ENCODE measurements around the gene PRDX1.

Gene PRDX1

GRCh38 chr1:45521413-45522323 is at the start of gene PRDX1:
Gene PRDX1 (minus strand): TSS chr1:45521884. CDS start chr1:45519043, 2,841 bp downstream.
- Histone ChIP-seq H3K4me3 (ENCODE audit: low read length in 2 of 2) (peak within 1 kb of the TSS; percentile 94 to 95), H3K27me3 (ENCODE audit: control insufficient read depth in 2 of 2, insufficient read depth in 2 of 2, low read length in 2 of 2) (no peaks in the 10 kb centered on the region), H3K36me3 (ENCODE audit: control insufficient read depth in 2 of 2, insufficient read depth in 2 of 2, low read length in 2 of 2) (peaks cover 0 to 10% of the 10 kb centered on the region in 2 donors), H3K4me1 (ENCODE audit: control insufficient read depth in 2 of 2, insufficient read depth in 2 of 2, low read length in 2 of 2) (peaks cover 9 to 19% of the 10 kb centered on the region in 2 donors), H3K9ac (ENCODE audit: low read depth in 1 of 2, low read length in 2 of 2) (peak within 1 kb of the TSS; percentile 96 to 97), H3K27ac (ENCODE audit: low read depth in 2 of 2, low read length in 2 of 2) (peak within 1 kb of the TSS; percentile 90 to 92), H3K9me3 (ENCODE audit: control insufficient read depth in 2 of 2, low read length in 2 of 2) (no peaks in the 10 kb centered on the region)

- Histone ChIP-seq H3K4me3 (ENCODE audit: low read length in 2 of 2) (no peak overlapping the region), H3K36me3 (ENCODE audit: control insufficient read depth in 2 of 2, insufficient read depth in 2 of 2, low read length in 2 of 2) (peaks cover 34 to 42% of the 10 kb centered on the region in 2 donors), H3K27ac (ENCODE audit: low read depth in 2 of 2, low read length in 2 of 2) (no peak overlapping the region), H3K27me3 (ENCODE audit: control insufficient read depth in 2 of 2, insufficient read depth in 2 of 2, low read length in 2 of 2) (no peaks in the 10 kb centered on the region), H3K9me3 (ENCODE audit: control insufficient read depth in 2 of 2, low read length in 2 of 2) (no peaks in the 10 kb centered on the region), H3K4me1 (ENCODE audit: control insufficient read depth in 2 of 2, insufficient read depth in 2 of 2, low read length in 2 of 2) (no peaks in the 10 kb centered on the region), H3K9ac (ENCODE audit: low read depth in 1 of 2, low read length in 2 of 2) (no peak overlapping the region)
Observed at GRCh38 chr1:45570631-45571030, 48.9 kb upstream of the PRDX1 start.

- no peak overlapping the region for H3K9ac ChIP-seq (ENCODE audit: low read depth in 1 of 2, low read length in 2 of 2)
- H3K9me3 ChIP-seq (ENCODE audit: control insufficient read depth in 2 of 2, low read length in 2 of 2), result no peaks in the 10 kb centered on the region
- H3K27ac ChIP-seq (ENCODE audit: low read depth in 2 of 2, low read length in 2 of 2), result no peak overlapping the region
- no peak overlapping the region for H3K4me3 ChIP-seq (ENCODE audit: low read length in 2 of 2)
- no peaks in the 10 kb centered on the region for H3K27me3 ChIP-seq (ENCODE audit: control insufficient read depth in 2 of 2, insufficient read depth in 2 of 2, low read length in 2 of 2)
- H3K4me1 ChIP-seq (ENCODE audit: control insufficient read depth in 2 of 2, insufficient read depth in 2 of 2, low read length in 2 of 2), result no peaks in the 10 kb centered on the region
- peaks cover 34 to 43% of the 10 kb centered on the region in 2 donors for H3K36me3 ChIP-seq (ENCODE audit: control insufficient read depth in 2 of 2, insufficient read depth in 2 of 2, low read length in 2 of 2)
Observed at GRCh38 chr1:45569962-45570581, 48.4 kb upstream of the PRDX1 start.

GRCh38 chr1:45569571-45569961 is 47.9 kb upstream of the PRDX1 start:
- H3K9me3 ChIP-seq (ENCODE audit: control insufficient read depth in 2 of 2, low read length in 2 of 2), result no peaks in the 10 kb centered on the region
- no peak overlapping the region for H3K4me3 ChIP-seq (ENCODE audit: low read length in 2 of 2)
- no peaks in the 10 kb centered on the region for H3K27me3 ChIP-seq (ENCODE audit: control insufficient read depth in 2 of 2, insufficient read depth in 2 of 2, low read length in 2 of 2)
- peaks cover 34 to 43% of the 10 kb centered on the region in 2 donors for H3K36me3 ChIP-seq (ENCODE audit: control insufficient read depth in 2 of 2, insufficient read depth in 2 of 2, low read length in 2 of 2)
- H3K4me1 ChIP-seq (ENCODE audit: control insufficient read depth in 2 of 2, insufficient read depth in 2 of 2, low read length in 2 of 2), result no peaks in the 10 kb centered on the region
- no peak overlapping the region for H3K27ac ChIP-seq (ENCODE audit: low read depth in 2 of 2, low read length in 2 of 2)
- H3K9ac ChIP-seq (ENCODE audit: low read depth in 1 of 2, low read length in 2 of 2), result no peak overlapping the region

- peaks cover 40 to 51% of the 10 kb centered on the region in 2 donors for H3K36me3 ChIP-seq (ENCODE audit: control insufficient read depth in 2 of 2, insufficient read depth in 2 of 2, low read length in 2 of 2)
- no peak overlapping the region for H3K4me3 ChIP-seq (ENCODE audit: low read length in 2 of 2)
- H3K4me1 ChIP-seq (ENCODE audit: control insufficient read depth in 2 of 2, insufficient read depth in 2 of 2, low read length in 2 of 2), result no peaks in the 10 kb centered on the region
- H3K9ac ChIP-seq (ENCODE audit: low read depth in 1 of 2, low read length in 2 of 2), result no peak overlapping the region
- H3K27me3 ChIP-seq (ENCODE audit: control insufficient read depth in 2 of 2, insufficient read depth in 2 of 2, low read length in 2 of 2), result no peaks in the 10 kb centered on the region
- no peaks in the 10 kb centered on the region for H3K9me3 ChIP-seq (ENCODE audit: control insufficient read depth in 2 of 2, low read length in 2 of 2)
- no peak overlapping the region for H3K27ac ChIP-seq (ENCODE audit: low read depth in 2 of 2, low read length in 2 of 2)
Observed at GRCh38 chr1:45568421-45568820, 46.7 kb upstream of the PRDX1 start.

- H3K9me3 ChIP-seq (ENCODE audit: control insufficient read depth in 2 of 2, low read length in 2 of 2), result no peaks in the 10 kb centered on the region
- peaks cover 40 to 52% of the 10 kb centered on the region in 2 donors for H3K36me3 ChIP-seq (ENCODE audit: control insufficient read depth in 2 of 2, insufficient read depth in 2 of 2, low read length in 2 of 2)
- no peak overlapping the region for H3K27ac ChIP-seq (ENCODE audit: low read depth in 2 of 2, low read length in 2 of 2)
- no peaks in the 10 kb centered on the region for H3K27me3 ChIP-seq (ENCODE audit: control insufficient read depth in 2 of 2, insufficient read depth in 2 of 2, low read length in 2 of 2)
- H3K9ac ChIP-seq (ENCODE audit: low read depth in 1 of 2, low read length in 2 of 2), result no peak overlapping the region
- H3K4me3 ChIP-seq (ENCODE audit: low read length in 2 of 2), result no peak overlapping the region
- no peaks in the 10 kb centered on the region for H3K4me1 ChIP-seq (ENCODE audit: control insufficient read depth in 2 of 2, insufficient read depth in 2 of 2, low read length in 2 of 2)
Observed at GRCh38 chr1:45567911-45568310, 46.2 kb upstream of the PRDX1 start.

GRCh38 chr1:45566722-45567121 is 45.0 kb upstream of the PRDX1 start:
- Histone ChIP-seq H3K4me1 (ENCODE audit: control insufficient read depth in 2 of 2, insufficient read depth in 2 of 2, low read length in 2 of 2) (peaks cover 0 to 3% of the 10 kb centered on the region in 2 donors), H3K36me3 (ENCODE audit: control insufficient read depth in 2 of 2, insufficient read depth in 2 of 2, low read length in 2 of 2) (peaks cover 44 to 57% of the 10 kb centered on the region in 2 donors), H3K9ac (ENCODE audit: low read depth in 1 of 2, low read length in 2 of 2) (no peak overlapping the region), H3K4me3 (ENCODE audit: low read length in 2 of 2) (no peak overlapping the region), H3K27me3 (ENCODE audit: control insufficient read depth in 2 of 2, insufficient read depth in 2 of 2, low read length in 2 of 2) (no peaks in the 10 kb centered on the region), H3K27ac (ENCODE audit: low read depth in 2 of 2, low read length in 2 of 2) (no peak overlapping the region), H3K9me3 (ENCODE audit: control insufficient read depth in 2 of 2, low read length in 2 of 2) (no peaks in the 10 kb centered on the region)

- peaks cover 0 to 5% of the 10 kb centered on the region in 2 donors for H3K4me1 ChIP-seq (ENCODE audit: control insufficient read depth in 2 of 2, insufficient read depth in 2 of 2, low read length in 2 of 2)
- no peaks in the 10 kb centered on the region for H3K27me3 ChIP-seq (ENCODE audit: control insufficient read depth in 2 of 2, insufficient read depth in 2 of 2, low read length in 2 of 2)
- H3K4me3 ChIP-seq (ENCODE audit: low read length in 2 of 2), result no peak overlapping the region
- no peaks in the 10 kb centered on the region for H3K9me3 ChIP-seq (ENCODE audit: control insufficient read depth in 2 of 2, low read length in 2 of 2)
- H3K36me3 ChIP-seq (ENCODE audit: control insufficient read depth in 2 of 2, insufficient read depth in 2 of 2, low read length in 2 of 2), result peaks cover 36 to 43% of the 10 kb centered on the region in 2 donors
- no peak overlapping the region for H3K9ac ChIP-seq (ENCODE audit: low read depth in 1 of 2, low read length in 2 of 2)
- no peak overlapping the region for H3K27ac ChIP-seq (ENCODE audit: low read depth in 2 of 2, low read length in 2 of 2)
Observed at GRCh38 chr1:45563843-45564242, 42.2 kb upstream of the PRDX1 start.

- Histone ChIP-seq H3K9ac (ENCODE audit: low read depth in 1 of 2, low read length in 2 of 2) (no peak overlapping the region), H3K9me3 (ENCODE audit: control insufficient read depth in 2 of 2, low read length in 2 of 2) (no peaks in the 10 kb centered on the region), H3K27ac (ENCODE audit: low read depth in 2 of 2, low read length in 2 of 2) (no peak overlapping the region), H3K4me1 (ENCODE audit: control insufficient read depth in 2 of 2, insufficient read depth in 2 of 2, low read length in 2 of 2) (peaks cover 2 to 5% of the 10 kb centered on the region in 2 donors), H3K27me3 (ENCODE audit: control insufficient read depth in 2 of 2, insufficient read depth in 2 of 2, low read length in 2 of 2) (no peaks in the 10 kb centered on the region), H3K4me3 (ENCODE audit: low read length in 2 of 2) (no peak overlapping the region), H3K36me3 (ENCODE audit: control insufficient read depth in 2 of 2, insufficient read depth in 2 of 2, low read length in 2 of 2) (peaks cover 9 to 18% of the 10 kb centered on the region in 2 donors)
Observed at GRCh38 chr1:45557422-45557944, 35.8 kb upstream of the PRDX1 start.

GRCh38 chr1:45554198-45554597 is 32.5 kb upstream of the PRDX1 start:
- Histone ChIP-seq H3K9ac (ENCODE audit: low read depth in 1 of 2, low read length in 2 of 2) (no peak overlapping the region), H3K4me1 (ENCODE audit: control insufficient read depth in 2 of 2, insufficient read depth in 2 of 2, low read length in 2 of 2) (peaks cover 13 to 16% of the 10 kb centered on the region in 2 donors), H3K4me3 (ENCODE audit: low read length in 2 of 2) (no peak overlapping the region), H3K36me3 (ENCODE audit: control insufficient read depth in 2 of 2, insufficient read depth in 2 of 2, low read length in 2 of 2) (peaks cover 2 to 10% of the 10 kb centered on the region in 2 donors), H3K9me3 (ENCODE audit: control insufficient read depth in 2 of 2, low read length in 2 of 2) (no peaks in the 10 kb centered on the region), H3K27me3 (ENCODE audit: control insufficient read depth in 2 of 2, insufficient read depth in 2 of 2, low read length in 2 of 2) (no peaks in the 10 kb centered on the region), H3K27ac (ENCODE audit: low read depth in 2 of 2, low read length in 2 of 2) (no peak overlapping the region)

Measured in mucosa of rectum (tissue), 2 donors.